CD4-positive, alpha-beta T cell treated with Interleukin-21 for 1 hour (primary cell): Measurements from ENCODE around the gene RAPSN.

Source experiments
- DNase-seq: peaks from one replicate; pipeline ENCODE4 v3.0.0-alpha.2; 2020

Gene RAPSN

GRCh38 chr11:47448566-47449427, at the start of gene RAPSN:
Gene RAPSN (minus strand): TSS chr11:47449136. CDS start chr11:47448964, 172 bp downstream.
- no peak for DNase-seq

- DNase-seq = no peak
Measured at GRCh38 chr11:47498149-47498548, 49.2 kb upstream of the RAPSN start.

GRCh38 chr11:47496808-47497207, 47.9 kb upstream of the RAPSN start:
- no peak for DNase-seq

- DNase-seq = no peak
Measured at GRCh38 chr11:47495856-47496217, 46.9 kb upstream of the RAPSN start.

- no peak for DNase-seq
Measured at GRCh38 chr11:47495011-47495855, 46.3 kb upstream of the RAPSN start.

- DNase-seq = no peak
Measured at GRCh38 chr11:47489395-47489755, 40.4 kb upstream of the RAPSN start.

- DNase-seq = no peak
Measured at GRCh38 chr11:47488674-47489394, 39.9 kb upstream of the RAPSN start.

GRCh38 chr11:47488111-47488510, 39.2 kb upstream of the RAPSN start:
- DNase-seq = no peak

GRCh38 chr11:47487421-47487820, 38.5 kb upstream of the RAPSN start:
- DNase-seq = no peak

- DNase-seq = no peak
Measured at GRCh38 chr11:47485107-47485506, 36.2 kb upstream of the RAPSN start.

- no peak for DNase-seq
Measured at GRCh38 chr11:47483457-47483856, 34.5 kb upstream of the RAPSN start.

- no peak for DNase-seq
Measured at GRCh38 chr11:47480762-47481161, 31.8 kb upstream of the RAPSN start.

GRCh38 chr11:47478651-47479329, 29.9 kb upstream of the RAPSN start:
- no peak for DNase-seq

GRCh38 chr11:47477753-47478152, 28.8 kb upstream of the RAPSN start:
- DNase-seq = no peak

GRCh38 chr11:47477323-47477722, 28.4 kb upstream of the RAPSN start:
- DNase-seq = no peak

GRCh38 chr11:47470671-47471070, 21.7 kb upstream of the RAPSN start:
- DNase-seq = no peak

- no peak for DNase-seq
Measured at GRCh38 chr11:47469361-47470179, 20.6 kb upstream of the RAPSN start.

GRCh38 chr11:47468598-47469214, 19.8 kb upstream of the RAPSN start:
- no peak for DNase-seq

- DNase-seq = no peak
Measured at GRCh38 chr11:47467357-47467756, 18.4 kb upstream of the RAPSN start.

GRCh38 chr11:47466701-47467250, 17.8 kb upstream of the RAPSN start:
- DNase-seq = no peak

GRCh38 chr11:47466201-47466600, 17.3 kb upstream of the RAPSN start:
- no peak for DNase-seq
